Astrocyte of the spinal cord (primary cell): ENCODE data around the gene PTBP2.

Source experiments
- DNase-seq: peaks from one replicate; pipeline ENCODE4 v3.0.0; 2011; ENCODE audit warnings: low read depth, low spot score
- H3K4me3 ChIP-seq: 2 replicates; pipeline ENCODE4 v1.5.1; 2011; ENCODE audit warnings: low read depth, mild to moderate bottlenecking, low read length, moderate library complexity
- CTCF ChIP-seq: IDR thresholded peaks from 2 replicates; pipeline ENCODE4 v1.5.1; 2012; ENCODE audit warnings: low read depth, mild to moderate bottlenecking, low read length, inconsistent platforms
- in situ Hi-C: cut with HindIII; loops from 2 replicates; pipeline ENCODE4 v1.10.0; 2017; ENCODE audit warnings: low sequenced_read_pairs

The PTBP2 gene

GRCh38 chr1:96825231-96825630 is 103.6 kb downstream of the PTBP2 start:
- DNase-seq, result no peak
- H3K4me3 ChIP-seq, result no peak overlapping the region
- in situ Hi-C loops, result no loop called here
- no peak for TF ChIP-seq CTCF

GRCh38 chr1:96825950-96826576 is 104.5 kb downstream of the PTBP2 start:
- DNase-seq, result no peak
- no peak overlapping the region for H3K4me3 ChIP-seq
- TF ChIP-seq CTCF, result no peak
- in situ Hi-C loops, result no loop called here

DNA sequence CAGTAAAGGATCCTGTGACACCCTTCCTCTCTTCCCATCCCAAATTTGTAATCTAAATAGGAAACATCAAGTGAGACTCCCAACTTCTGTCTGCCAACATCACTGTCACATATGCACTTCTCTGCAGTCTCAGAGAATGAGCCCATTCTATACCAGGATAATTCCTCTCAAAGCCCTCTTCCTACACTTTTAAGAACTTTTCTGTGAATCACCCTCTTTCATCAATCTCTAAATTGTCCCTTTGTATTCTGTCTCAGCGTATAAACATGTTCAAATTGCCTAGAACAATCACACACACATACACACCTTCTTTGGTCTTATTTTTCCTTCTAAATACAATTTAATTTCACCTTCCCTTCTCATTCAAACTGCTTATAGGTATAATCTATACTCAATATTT is 111.8 kb downstream of the PTBP2 start:
- TF ChIP-seq CTCF, result no peak
- in situ Hi-C loops, result no loop called here
- DNase-seq, result no peak
- no peak overlapping the region for H3K4me3 ChIP-seq

DNA sequence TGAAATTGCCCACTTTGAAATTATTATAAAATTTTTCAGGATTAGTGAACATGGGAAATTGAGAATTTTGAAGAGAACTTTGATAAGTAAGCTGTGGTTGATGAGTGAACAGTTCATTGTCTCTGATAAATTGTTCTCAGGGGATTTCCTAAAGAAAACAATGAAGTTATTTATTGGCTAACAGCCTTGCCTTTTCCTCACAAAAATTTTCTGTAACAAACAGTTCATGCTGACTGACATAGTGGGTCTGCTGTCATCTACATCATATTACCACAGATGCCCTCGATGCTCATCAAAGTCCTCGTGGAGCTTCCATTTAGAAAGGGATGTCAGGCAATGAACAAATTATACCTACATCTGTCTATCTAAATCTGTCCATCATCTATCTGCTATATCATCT is 113.4 kb downstream of the PTBP2 start:
- DNase-seq, result no peak
- in situ Hi-C loops, result no loop called here
- no peak overlapping the region for H3K4me3 ChIP-seq
- no peak for TF ChIP-seq CTCF

- DNase-seq, result no peak
- no peak for TF ChIP-seq CTCF
- in situ Hi-C loops, result no loop called here
- no peak overlapping the region for H3K4me3 ChIP-seq
Measured at GRCh38 chr1:96837057-96837780, 115.6 kb downstream of the PTBP2 start.

GRCh38 chr1:96837781-96838216 is 116.2 kb downstream of the PTBP2 start:
- H3K4me3 ChIP-seq, result no peak overlapping the region

More at GRCh38 chr1:96837781-96838216, 116.2 kb downstream of the PTBP2 start:
- no peak for TF ChIP-seq CTCF
- no peak for DNase-seq
- in situ Hi-C loops, result no loop called here
